Measurements from ENCODE around the gene LPO.

LPO gene

GRCh38 chr17:58303971-58304749, 65.8 kb downstream of the LPO start:
- H3K9me3 ChIP-seq (ENCODE audit: low read depth, low read length), result no peaks in the 10 kb centered on the region
- DNase-seq (ENCODE audit: low read depth, low spot score), result no peak
- no peaks in the 10 kb centered on the region for H3K36me3 ChIP-seq (ENCODE audit: insufficient read depth, low read length)
- no peak overlapping the region for H3K27ac ChIP-seq
- no peak overlapping the region for H3K4me3 ChIP-seq
- TF ChIP-seq FOXP2 (optimal IDR thresholded peaks at IDR 0.05; ENCODE audit: control extremely low read depth, extremely low read length, insufficient read depth) (no peak), POLR2AphosphoS5 (IDR thresholded peaks at IDR 0.05; ENCODE audit: borderline replicate concordance, low read depth, low read length) (no peak), EZH2 (IDR thresholded peaks at IDR 0.05) (no peak)
- H3K9ac ChIP-seq (ENCODE audit: insufficient read length), result no peak overlapping the region

GRCh38 chr17:58304750-58305486, 66.5 kb downstream of the LPO start:
- Histone ChIP-seq H3K9me3 (ENCODE audit: low read depth, low read length) (no peaks in the 10 kb centered on the region), H3K36me3 (ENCODE audit: insufficient read depth, low read length) (no peaks in the 10 kb centered on the region), H3K9ac (ENCODE audit: insufficient read length) (no peak overlapping the region), H3K4me3 (no peak overlapping the region), H3K27ac (no peak overlapping the region)
- no peak for DNase-seq (ENCODE audit: low read depth, low spot score)
- no peak for TF ChIP-seq EZH2 (IDR thresholded peaks at IDR 0.05)
- no peak for TF ChIP-seq FOXP2 (optimal IDR thresholded peaks at IDR 0.05; ENCODE audit: control extremely low read depth, extremely low read length, insufficient read depth)
- TF ChIP-seq POLR2AphosphoS5 (IDR thresholded peaks at IDR 0.05; ENCODE audit: borderline replicate concordance, low read depth, low read length), result no peak

GRCh38 chr17:58305626-58306025, 67.2 kb downstream of the LPO start:
- TF ChIP-seq POLR2AphosphoS5 (IDR thresholded peaks at IDR 0.05; ENCODE audit: borderline replicate concordance, low read depth, low read length) (no peak), EZH2 (IDR thresholded peaks at IDR 0.05) (no peak), FOXP2 (optimal IDR thresholded peaks at IDR 0.05; ENCODE audit: control extremely low read depth, extremely low read length, insufficient read depth) (no peak)
- H3K27ac ChIP-seq, result no peak overlapping the region
- H3K9me3 ChIP-seq (ENCODE audit: low read depth, low read length), result no peaks in the 10 kb centered on the region
- H3K4me3 ChIP-seq, result no peak overlapping the region
- no peak overlapping the region for H3K9ac ChIP-seq (ENCODE audit: insufficient read length)
- no peaks in the 10 kb centered on the region for H3K36me3 ChIP-seq (ENCODE audit: insufficient read depth, low read length)
- DNase-seq (ENCODE audit: low read depth, low spot score), result no peak

GRCh38 chr17:58306131-58306951, 68.0 kb downstream of the LPO start:
- Histone ChIP-seq H3K9ac (ENCODE audit: insufficient read length) (no peak overlapping the region), H3K9me3 (ENCODE audit: low read depth, low read length) (no peaks in the 10 kb centered on the region), H3K27ac (no peak overlapping the region), H3K36me3 (ENCODE audit: insufficient read depth, low read length) (no peaks in the 10 kb centered on the region), H3K4me3 (no peak overlapping the region)
- TF ChIP-seq FOXP2 (optimal IDR thresholded peaks at IDR 0.05; ENCODE audit: control extremely low read depth, extremely low read length, insufficient read depth) (no peak), POLR2AphosphoS5 (IDR thresholded peaks at IDR 0.05; ENCODE audit: borderline replicate concordance, low read depth, low read length) (no peak), EZH2 (IDR thresholded peaks at IDR 0.05) (no peak)
- no peak for DNase-seq (ENCODE audit: low read depth, low spot score)

GRCh38 chr17:58307468-58308172, 69.2 kb downstream of the LPO start:
- Histone ChIP-seq H3K4me3 (no peak overlapping the region), H3K36me3 (ENCODE audit: insufficient read depth, low read length) (no peaks in the 10 kb centered on the region), H3K27ac (no peak overlapping the region), H3K9ac (ENCODE audit: insufficient read length) (no peak overlapping the region), H3K9me3 (ENCODE audit: low read depth, low read length) (no peaks in the 10 kb centered on the region)
- DNase-seq (ENCODE audit: low read depth, low spot score), result no peak
- TF ChIP-seq EZH2 (IDR thresholded peaks at IDR 0.05), result no peak
- TF ChIP-seq POLR2AphosphoS5 (IDR thresholded peaks at IDR 0.05; ENCODE audit: borderline replicate concordance, low read depth, low read length), result no peak
- TF ChIP-seq FOXP2 (optimal IDR thresholded peaks at IDR 0.05; ENCODE audit: control extremely low read depth, extremely low read length, insufficient read depth), result no peak

- H3K36me3 ChIP-seq (ENCODE audit: insufficient read depth, low read length), result no peaks in the 10 kb centered on the region
- TF ChIP-seq FOXP2 (optimal IDR thresholded peaks at IDR 0.05; ENCODE audit: control extremely low read depth, extremely low read length, insufficient read depth) (no peak), EZH2 (IDR thresholded peaks at IDR 0.05) (no peak), POLR2AphosphoS5 (IDR thresholded peaks at IDR 0.05; ENCODE audit: borderline replicate concordance, low read depth, low read length) (no peak)
- H3K27ac ChIP-seq, result no peak overlapping the region
- H3K9ac ChIP-seq (ENCODE audit: insufficient read length), result no peak overlapping the region
- no peak overlapping the region for H3K4me3 ChIP-seq
- DNase-seq (ENCODE audit: low read depth, low spot score), result no peak
- no peaks in the 10 kb centered on the region for H3K9me3 ChIP-seq (ENCODE audit: low read depth, low read length)
Observed at GRCh38 chr17:58308173-58308984, 70.0 kb downstream of the LPO start.

All from SK-N-MC (cell line).